HG02852 (cell line): Measurements from ENCODE around the gene SEPTIN7.

ENCODE experiments used
- ATAC-seq: cut with Tn5 transposase; IDR thresholded peaks from one replicate; pipeline ENCODE4 v1.9.1; 2021; ENCODE audit warnings: mild to moderate bottlenecking, moderate library complexity; ENCODE audit not compliant: unreplicated experiment

SEPTIN7 gene

GRCh38 chr7:35828817-35829216 is 28.0 kb downstream of the SEPTIN7 start:
- ATAC-seq = no peak

- ATAC-seq = no peak
These were observed 30.4 kb downstream of the SEPTIN7 start for GRCh38 chr7:35831208-35831607.

GRCh38 chr7:35839860-35840854 is 39.3 kb downstream of the SEPTIN7 start:
- no peak for ATAC-seq

GRCh38 chr7:35846816-35847412 is 46.1 kb downstream of the SEPTIN7 start:
- no peak for ATAC-seq

- ATAC-seq = no peak
These were observed 47.9 kb downstream of the SEPTIN7 start for GRCh38 chr7:35848725-35849124.

GRCh38 chr7:35849158-35849831 is 48.4 kb downstream of the SEPTIN7 start:
- ATAC-seq = no peak

GRCh38 chr7:35849954-35850353 is 49.1 kb downstream of the SEPTIN7 start:
- ATAC-seq = no peak
